Suprapubic skin (tissue), 4 donors: Measurements from ENCODE around the gene KISS1.

Source experiments
- CTCF ChIP-seq, 2 donors: fragments of 200-600 bp in 1 of 2; fragments of 450-650 bp in 1 of 2; sonication (generic) in 1 of 2; IDR thresholded peaks; one replicate each; pipeline ENCODE4 v1.5.1; 2016 to 2019; ENCODE audit warnings: antibody characterized with exemption in 2 of 2, mild to moderate bottlenecking in 1 of 2, moderate library complexity in 1 of 2
- POLR2A ChIP-seq, 2 donors: fragments of 450-650 bp; IDR thresholded peaks; one replicate each; pipeline ENCODE4 v1.6.1; 2017; ENCODE audit warnings: antibody characterized with exemption in 2 of 2, mild to moderate bottlenecking in 2 of 2, moderate library complexity in 2 of 2
- POLR2AphosphoS5 ChIP-seq, 3 donors: sonication (generic); formaldehyde crosslinking; IDR thresholded peaks; one replicate each; pipeline ENCODE4 v1.6.1; 2017; ENCODE audit warnings: antibody characterized with exemption in 3 of 3

- TF ChIP-seq CTCF (IDR thresholded peaks at IDR 0.05) = no peak
- TF ChIP-seq POLR2A (IDR thresholded peaks at IDR 0.05) = no peak
- no peak for TF ChIP-seq POLR2AphosphoS5 (IDR thresholded peaks at IDR 0.05)
Observed at GRCh38 chr1:204172404-204173029, 23.8 kb downstream of the KISS1 start.
